Neural progenitor cell (in vitro differentiated cells): ENCODE results near the gene KCMF1.

ENCODE experiments used
- EZH2 ChIP-seq: fragments of 200-600 bp; sonication (generic); IDR thresholded peaks from 2 replicates; pipeline ENCODE4 v1.6.1; 2017; ENCODE audit warnings: antibody characterized with exemption, mild to moderate bottlenecking, moderate library complexity
- EZH2phosphoT487 ChIP-seq: fragments of 200-600 bp; sonication (generic); IDR thresholded peaks from 2 replicates; pipeline ENCODE4 v1.6.1; 2017; ENCODE audit warnings: antibody characterized with exemption
- TF ChIP-seq, protein P1 (sequence below): fragments of 200-600 bp; sonication (generic); IDR thresholded peaks from 2 replicates; pipeline ENCODE4 v1.5.1; 2017; ENCODE audit warnings: antibody characterized with exemption, mild to moderate bottlenecking

DNA sequence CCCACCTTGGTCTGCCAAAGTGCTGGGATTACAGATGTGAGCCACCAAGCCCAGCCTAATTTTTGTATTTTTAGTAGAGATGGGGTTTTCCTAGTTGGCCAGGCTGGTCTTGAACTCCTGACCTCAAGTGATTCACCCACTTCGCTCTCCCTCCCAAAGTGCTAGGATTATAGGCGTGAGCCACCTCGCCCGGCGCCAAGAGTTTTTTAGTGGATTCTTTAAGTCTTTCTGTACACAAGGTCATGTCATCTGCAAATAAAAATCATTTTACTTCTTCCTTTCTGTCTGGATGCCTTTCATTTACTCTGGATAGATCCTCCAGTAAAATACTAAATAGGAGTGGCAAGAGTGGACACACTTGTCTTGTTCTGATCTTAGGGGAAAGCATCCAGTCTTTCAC, 61.7 kb downstream of the KCMF1 start:
- TF ChIP-seq, protein P1, sequence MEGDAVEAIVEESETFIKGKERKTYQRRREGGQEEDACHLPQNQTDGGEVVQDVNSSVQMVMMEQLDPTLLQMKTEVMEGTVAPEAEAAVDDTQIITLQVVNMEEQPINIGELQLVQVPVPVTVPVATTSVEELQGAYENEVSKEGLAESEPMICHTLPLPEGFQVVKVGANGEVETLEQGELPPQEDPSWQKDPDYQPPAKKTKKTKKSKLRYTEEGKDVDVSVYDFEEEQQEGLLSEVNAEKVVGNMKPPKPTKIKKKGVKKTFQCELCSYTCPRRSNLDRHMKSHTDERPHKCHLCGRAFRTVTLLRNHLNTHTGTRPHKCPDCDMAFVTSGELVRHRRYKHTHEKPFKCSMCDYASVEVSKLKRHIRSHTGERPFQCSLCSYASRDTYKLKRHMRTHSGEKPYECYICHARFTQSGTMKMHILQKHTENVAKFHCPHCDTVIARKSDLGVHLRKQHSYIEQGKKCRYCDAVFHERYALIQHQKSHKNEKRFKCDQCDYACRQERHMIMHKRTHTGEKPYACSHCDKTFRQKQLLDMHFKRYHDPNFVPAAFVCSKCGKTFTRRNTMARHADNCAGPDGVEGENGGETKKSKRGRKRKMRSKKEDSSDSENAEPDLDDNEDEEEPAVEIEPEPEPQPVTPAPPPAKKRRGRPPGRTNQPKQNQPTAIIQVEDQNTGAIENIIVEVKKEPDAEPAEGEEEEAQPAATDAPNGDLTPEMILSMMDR: no peak
- no peak for TF ChIP-seq EZH2phosphoT487
- no peak for TF ChIP-seq EZH2
